HepG2 (cell line): ENCODE measurements around the gene ARMH3. TPM values are rescaled to one million over a fixed set of nuclear protein-coding genes. Genes with fewer than 3 reads are reported as not detected.

Experiments
- ATAC-seq: fragments of 200-7000 bp; cut with Tn5 transposase; 3 replicates; pipeline ENCODE4 v1.9.1; 2020; ENCODE audit warnings: mild to moderate bottlenecking, moderate library complexity
- BruUV-seq: library from RNA; stranded (reverse); fragments of 400-500 nt; replicated peaks from 2 replicates; lab custom pipeline; 2021; lab: Mats Ljungman, UMichigan
- CTCF ChIA-PET: fragments of 300-600 bp; formaldehyde crosslinking; extraction: SDS; loops from one replicate; lab custom pipeline; 2021; ENCODE audit warnings: low total read pairs, inconsistent platforms, low intra/inter-chr PET ratio; lab: Yijun Ruan, JAX
- POLR2A ChIA-PET: fragments of 350-600 bp; sonication (Branson Sonifier 250); formaldehyde crosslinking; loops from one replicate; lab custom pipeline; 2020; ENCODE audit warnings: antibody characterized with exemption, inconsistent platforms; lab: Yijun Ruan, JAX
- DNase-seq: peaks from one replicate; pipeline ENCODE4 v3.0.0-alpha.2; 2015; ENCODE audit warnings: low spot score
- FAIRE-seq: peaks from 3 replicates; lab custom pipeline; 2011; peaks lifted over from hg19 to GRCh38; lab: Jason Lieb, UNC
- H2AFZ ChIP-seq: one replicate; pipeline ENCODE4 v1.6.1; 2011; ENCODE audit warnings: low read length, inconsistent platforms
- H3K27ac ChIP-seq: fragments of 300-600 bp; 3 replicates; pipeline ENCODE4 v1.8.0; 2011; ENCODE audit warnings: mixed run types, mild to moderate bottlenecking, mixed read lengths, low read length, inconsistent platforms; ENCODE audit not compliant: insufficient read depth; ENCODE audit errors: extremely low read length
- H3K27me3 ChIP-seq, 2 experiments: fragments of 200-600 bp in 1 of 2; 2 replicates in 1 of 2; 3 replicates in 1 of 2; pipeline versions ENCODE4 v1.6.0 to v1.8.0; 2011; ENCODE audit warnings: low read length in 2 of 2, mild to moderate bottlenecking in 2 of 2, moderate library complexity in 2 of 2, inconsistent platforms in 1 of 2; ENCODE audit not compliant: insufficient read depth in 2 of 2, control insufficient read depth in 1 of 2
- H3K36me3 ChIP-seq, 2 experiments: fragments of 200-600 bp in 1 of 2; replicated peaks in 1 of 2; 2 replicates in 1 of 2; 3 replicates in 1 of 2; pipeline versions ENCODE4 v1.5.1 to v1.8.0; 2011; ENCODE audit warnings: low read length in 2 of 2, inconsistent platforms in 1 of 2; ENCODE audit not compliant: insufficient read depth in 2 of 2, control insufficient read depth in 1 of 2
- H3K4me1 ChIP-seq: 2 replicates; pipeline ENCODE4 v1.5.1; 2012; ENCODE audit warnings: low read length, inconsistent platforms; ENCODE audit not compliant: insufficient read depth
- H3K4me2 ChIP-seq: 2 replicates; pipeline ENCODE4 v1.6.0; 2011; ENCODE audit warnings: low read depth, low read length, inconsistent platforms
- H3K4me3 ChIP-seq, 3 experiments: fragments of 200-600 bp in 1 of 3; sonication (generic), shearing (Covaris generic) in 1 of 3; replicated peaks in 1 of 3; 2 replicates each; pipeline ENCODE4 v1.5.1; 2011 to 2016; ENCODE audit warnings: low read length in 3 of 3, inconsistent platforms in 2 of 3, low read depth in 2 of 3, mild to moderate bottlenecking in 2 of 3, control low read depth in 1 of 3, mixed read lengths in 1 of 3; ENCODE audit not compliant: insufficient read depth in 1 of 3
- H3K79me2 ChIP-seq: one replicate; pipeline ENCODE4 v1.6.1; 2011; ENCODE audit warnings: low read length, inconsistent platforms; ENCODE audit not compliant: insufficient read depth
- H3K9ac ChIP-seq: 2 replicates; pipeline ENCODE4 v1.6.0; 2011; ENCODE audit warnings: mild to moderate bottlenecking, low read depth, low read length, inconsistent platforms; ENCODE audit not compliant: insufficient read depth
- H3K9me3 ChIP-seq: 2 replicates; pipeline ENCODE4 v1.5.1; 2012; ENCODE audit warnings: mild to moderate bottlenecking, low read length
- H4K20me1 ChIP-seq: 2 replicates; pipeline ENCODE4 v1.6.0; 2011; ENCODE audit warnings: inconsistent platforms, mild to moderate bottlenecking, low read length, moderate library complexity; ENCODE audit not compliant: insufficient read depth
- EED ChIP-seq: sonication (generic); formaldehyde crosslinking; IDR thresholded peaks from 2 replicates; pipeline ENCODE4 v1.5.0; 2020; ENCODE audit warnings: mild to moderate bottlenecking, missing genetic modification reagents
- FIP1L1 ChIP-seq: fragments of 200-400 bp; formaldehyde crosslinking; IDR thresholded peaks from 2 replicates; pipeline ENCODE4 v1.6.1; 2018; ENCODE audit warnings: low read depth, mild to moderate bottlenecking, low read length, moderate library complexity, borderline replicate concordance; ENCODE audit not compliant: insufficient read depth
- HDAC2 ChIP-seq: sonication (generic); formaldehyde crosslinking; IDR thresholded peaks from 2 replicates; pipeline ENCODE4 v1.4.0; 2020; ENCODE audit warnings: missing genetic modification reagents
- HHEX ChIP-seq: IDR thresholded peaks from 2 replicates; pipeline ENCODE4 v1.6.1; 2016; ENCODE audit warnings: control low read depth
- JUNB ChIP-seq: sonication (generic); formaldehyde crosslinking; IDR thresholded peaks from 2 replicates; pipeline ENCODE4 v1.8.0; 2022; ENCODE audit warnings: missing genetic modification reagents, mild to moderate bottlenecking, borderline replicate concordance
- KDM4B ChIP-seq: sonication (generic); formaldehyde crosslinking; IDR thresholded peaks from 2 replicates; pipeline ENCODE4 v1.4.0; 2020; ENCODE audit warnings: missing genetic modification reagents
- MAFG ChIP-seq: sonication (generic); formaldehyde crosslinking; IDR thresholded peaks from 2 replicates; pipeline ENCODE4 v1.5.1; 2020; ENCODE audit warnings: mild to moderate bottlenecking, missing genetic modification reagents
- POLR2AphosphoS2 ChIP-seq: IDR thresholded peaks from 2 replicates; pipeline ENCODE4 v1.6.1; 2011; ENCODE audit warnings: low read depth, low read length, improper control_type of control experiment
- PRPF4 ChIP-seq: fragments of 200-400 bp; formaldehyde crosslinking; IDR thresholded peaks from 2 replicates; pipeline ENCODE4 v1.6.1; 2016; ENCODE audit warnings: low read length, low read depth; ENCODE audit not compliant: poor library complexity, severe bottlenecking
- RBFOX2 ChIP-seq: fragments of 200-400 bp; formaldehyde crosslinking; IDR thresholded peaks from 2 replicates; pipeline ENCODE4 v1.6.1; 2017; ENCODE audit warnings: low read depth, mild to moderate bottlenecking, low read length
- RNF2 ChIP-seq: fragments of 450-650 bp; conservative IDR thresholded peaks from 2 replicates; pipeline ENCODE4 v1.6.1; 2016; ENCODE audit warnings: low read depth
- ZNF20 ChIP-seq: sonication (generic); formaldehyde crosslinking; IDR thresholded peaks from 2 replicates; pipeline ENCODE4 v1.4.0; 2020; ENCODE audit warnings: mild to moderate bottlenecking, moderate library complexity, missing genetic modification reagents
- ZNF235 ChIP-seq: sonication (generic); formaldehyde crosslinking; IDR thresholded peaks from 2 replicates; pipeline ENCODE4 v1.8.1; 2023; ENCODE audit warnings: mild to moderate bottlenecking, missing genetic modification reagents, borderline replicate concordance
- ZNF329 ChIP-seq: sonication (generic); formaldehyde crosslinking; IDR thresholded peaks from 2 replicates; pipeline ENCODE4 v1.9.0; 2021; ENCODE audit warnings: low read depth, mild to moderate bottlenecking, missing genetic modification reagents
- ZNF350 ChIP-seq: sonication (generic); formaldehyde crosslinking; IDR thresholded peaks from 2 replicates; pipeline ENCODE4 v1.4.0; 2020; ENCODE audit warnings: mild to moderate bottlenecking, low read depth, missing genetic modification reagents, borderline replicate concordance
- ZNF44 ChIP-seq: sonication (generic); formaldehyde crosslinking; IDR thresholded peaks from 2 replicates; pipeline ENCODE4 v1.5.1; 2020; ENCODE audit warnings: mild to moderate bottlenecking, missing genetic modification reagents
- ZNF577 ChIP-seq: sonication (generic); formaldehyde crosslinking; IDR thresholded peaks from 2 replicates; pipeline ENCODE4 v1.4.0; 2020; ENCODE audit warnings: mild to moderate bottlenecking, low read depth, missing genetic modification reagents, borderline replicate concordance
- ZNF687 ChIP-seq: sonication (generic); formaldehyde crosslinking; IDR thresholded peaks from 2 replicates; pipeline ENCODE4 v1.5.1; 2020; ENCODE audit warnings: mild to moderate bottlenecking, missing genetic modification reagents, moderate library complexity
- ZSCAN30 ChIP-seq: sonication (generic); formaldehyde crosslinking; IDR thresholded peaks from 2 replicates; pipeline ENCODE4 v1.5.0; 2020; ENCODE audit warnings: mild to moderate bottlenecking, missing genetic modification reagents
- ZSCAN31 ChIP-seq: sonication (generic); formaldehyde crosslinking; IDR thresholded peaks from 2 replicates; pipeline ENCODE4 v1.5.0; 2020; ENCODE audit warnings: low read depth, mild to moderate bottlenecking, missing genetic modification reagents
- WGBS: methylation state at CpG from one replicate; pipeline ENCODE4 v1.1.6; 2017; ENCODE audit warnings: low lambda C conversion rate; 5-methylcytosine and 5-hydroxymethylcytosine counted together
- in situ Hi-C: cut with HindIII; loops from 2 replicates; pipeline ENCODE4 v1.10.0; 2017; ENCODE audit warnings: low pct_unique_long_range_greater_than_20kb; ENCODE audit not compliant: extremely low pct_ligation_motif_present
- intact Hi-C: fragments of 100-400 bp; cut with micrococcal nuclease; formaldehyde crosslinking; loops from one replicate; pipeline ENCODE4 v1.10.0; 2022; ENCODE audit not compliant: unreplicated experiment
- polyA plus RNA-seq, 8 experiments: library from polyadenylated mRNA; depleted of rRNA in 3 of 8; stranded (reverse) in 7 of 8; unstranded in 1 of 8; fragments of >200 nt; fragmentation: Illumina TruSeq in 4 of 8; extraction: Trizol in 4 of 8; gene quantifications; 2 replicates each; pipeline versions ENCODE4 v1.2.1 to v1.2.3, GENCODE V29; 2011 to 2016; ENCODE audit warnings: low read depth in 4 of 8, missing spikeins in 1 of 8, mixed read lengths in 1 of 8; ENCODE audit not compliant: insufficient read depth in 1 of 8
- total RNA-seq, 5 experiments: library from RNA; depleted of rRNA; stranded (reverse); fragments of >200 nt; fragmentation: Illumina TruSeq; extraction: Trizol; gene quantifications; 2 replicates each; pipeline ENCODE4 v1.2.3, GENCODE V29; 2016; ENCODE audit warnings: low read depth in 1 of 5

Gene ARMH3
- total and polyA plus RNA-seq, 2 of the 13 experiments (the other 11 are each of a cell fraction or from before 2014, with no cell fraction given), result 8.4 to 16.9 TPM

- Histone ChIP-seq H2AFZ (no peak overlapping the region), H3K36me3 (no peaks in the 10 kb centered on the region), H4K20me1 (peaks cover 16% of the 10 kb centered on the region; the same call in 1 of the 2 replicates), H3K27me3 (no peaks in the 10 kb centered on the region), H3K9ac (no peak overlapping the region), H3K27ac (no peak overlapping the region), H3K4me3 (no peak overlapping the region), H3K4me2 (no peak overlapping the region), H3K4me1 (peaks cover 33% of the 10 kb centered on the region), H3K9me3 (no peaks in the 10 kb centered on the region), H3K79me2 (no peaks in the 10 kb centered on the region)
- in situ Hi-C loops, result no loop called here
- no peak for DNase-seq
- 80% methylated on average over 1 of the region's 1 CpG for WGBS
- no peak for ATAC-seq
- ChIA-PET CTCF (no interaction called here), POLR2A (no interaction called here)
- TF ChIP-seq MAFG (CRISPR knock-in tag) (no peak), JUNB (CRISPR knock-in tag) (no peak), ZNF577 (CRISPR knock-in tag) (no peak), ZNF329 (CRISPR knock-in tag) (no peak), ZSCAN31 (no peak), ZNF235 (CRISPR knock-in tag) (no peak), HDAC2 (CRISPR knock-in tag) (no peak), KDM4B (CRISPR knock-in tag) (no peak), FIP1L1 (no peak), ZSCAN30 (no peak), HHEX (CRISPR knock-in tag) (no peak), EED (CRISPR knock-in tag) (no peak), ZNF350 (CRISPR knock-in tag) (no peak), POLR2AphosphoS2 (no peak), RNF2 (no peak), ZNF687 (CRISPR knock-in tag) (no peak), PRPF4 (no peak), RBFOX2 (no peak), ZNF20 (CRISPR knock-in tag) (no peak), ZNF44 (CRISPR knock-in tag) (no peak)
- no peak for FAIRE-seq
- intact Hi-C loops, result no loop called here
- no TSS peak for BruUV-seq
Observed at GRCh38 chr10:101839002-101839401, 217.0 kb downstream of the ARMH3 start.
